Breast epithelium (tissue), 4 donors: Measurements from ENCODE around the gene NT5DC4. TPM values are rescaled to one million over a fixed set of nuclear protein-coding genes. Genes with fewer than 3 reads are reported as not detected.

ENCODE experiments used
- DNase-seq, 2 donors: peaks; one replicate each; pipeline ENCODE4 v3.0.0-alpha.2; 2019; ENCODE audit warnings: low spot score in 2 of 2
- H3K27ac ChIP-seq, 2 donors: fragments of 200-600 bp; sonication (generic) in 1 of 2; one replicate each; pipeline ENCODE4 v1.5.1; 2016 to 2019; ENCODE audit warnings: mild to moderate bottlenecking in 1 of 2
- H3K27me3 ChIP-seq, 2 donors: fragments of 200-600 bp; sonication (generic) in 1 of 2; one replicate each; pipeline versions ENCODE4 v1.5.1 to v1.6.0; 2017 to 2019; ENCODE audit warnings: control low read depth in 1 of 2, mild to moderate bottlenecking in 1 of 2
- H3K36me3 ChIP-seq: fragments of 200-600 bp; one replicate; pipeline ENCODE4 v1.5.1; 2019
- H3K4me1 ChIP-seq, 2 donors: fragments of 200-600 bp; sonication (generic); one replicate each; pipeline ENCODE4 v1.5.1; 2016 to 2019; ENCODE audit warnings: control low read depth in 1 of 2
- H3K4me3 ChIP-seq, 3 donors: fragments of 200-600 bp; sonication (generic); 1 replicate in 2 of 3; 2 replicates in 1 of 3; pipeline ENCODE4 v1.5.1; 2016 to 2019; ENCODE audit warnings: mild to moderate bottlenecking in 3 of 3, moderate library complexity in 2 of 3
- H3K9me3 ChIP-seq, 2 donors: fragments of 200-600 bp; sonication (generic) in 1 of 2; one replicate each; pipeline ENCODE4 v1.5.1; 2016 to 2019; ENCODE audit warnings: control low read depth in 1 of 2
- CTCF ChIP-seq, 3 donors: fragments of 450-650 bp; IDR thresholded peaks; one replicate each; pipeline ENCODE4 v1.5.1; 2016 to 2017; ENCODE audit warnings: antibody characterized with exemption in 3 of 3, mild to moderate bottlenecking in 3 of 3, moderate library complexity in 3 of 3
- POLR2A ChIP-seq: fragments of 450-650 bp; IDR thresholded peaks from one replicate; pipeline ENCODE4 v1.6.1; 2016; ENCODE audit warnings: antibody characterized with exemption, mild to moderate bottlenecking, moderate library complexity
- POLR2AphosphoS5 ChIP-seq, 3 donors: sonication (generic); formaldehyde crosslinking; IDR thresholded peaks; one replicate each; pipeline ENCODE4 v1.6.1; 2017; ENCODE audit warnings: antibody characterized with exemption in 3 of 3
- intact Hi-C: fragments of 100-400 bp; cut with DNase I; formaldehyde crosslinking; loops from one replicate; pipeline ENCODE4 v1.15.1; 2023; ENCODE audit warnings: low total_unique reads
- total RNA-seq, 3 donors: library from RNA; depleted of rRNA; stranded (reverse); fragments of >200 nt; gene quantifications; one replicate each; pipeline ENCODE4 v1.1.0, GENCODE V29; 2016

The NT5DC4 gene
- total RNA-seq, 3 donors from 2014 or later: not detected

- intact Hi-C loops: no loop called here
- DNase-seq: no peak
- TF ChIP-seq POLR2AphosphoS5 (IDR thresholded peaks at IDR 0.05): no peak
- TF ChIP-seq CTCF (IDR thresholded peaks at IDR 0.05): no peak
Measured at GRCh38 chr2:112773556-112773955, 52.7 kb downstream of the NT5DC4 start.

GRCh38 chr2:112774536-112775285 lies 53.9 kb downstream of the NT5DC4 start:
- DNase-seq: no peak
- TF ChIP-seq POLR2A (no peak), POLR2AphosphoS5 (IDR thresholded peaks at IDR 0.05) (no peak), CTCF (IDR thresholded peaks at IDR 0.05) (no peak)
- H3K4me1 ChIP-seq: no peaks in the 10 kb centered on the region
- H3K27ac ChIP-seq: no peak overlapping the region
- no peaks in the 10 kb centered on the region for H3K27me3 ChIP-seq
- intact Hi-C loops: no loop called here
- no peaks in the 10 kb centered on the region for H3K36me3 ChIP-seq
- H3K9me3 ChIP-seq: no peaks in the 10 kb centered on the region
- no peak overlapping the region for H3K4me3 ChIP-seq

More at GRCh38 chr2:112773556-112773955, 52.7 kb downstream of the NT5DC4 start:
- Histone ChIP-seq H3K36me3 (no peaks in the 10 kb centered on the region), H3K27ac (no peak overlapping the region), H3K4me3 (no peak overlapping the region), H3K27me3 (no peaks in the 10 kb centered on the region), H3K4me1 (no peaks in the 10 kb centered on the region), H3K9me3 (no peaks in the 10 kb centered on the region)

GRCh38 chr2:112776113-112776512 lies 55.3 kb downstream of the NT5DC4 start:
- no peak for TF ChIP-seq POLR2A
- no peak for TF ChIP-seq CTCF (IDR thresholded peaks at IDR 0.05)
- no peak for TF ChIP-seq POLR2AphosphoS5 (IDR thresholded peaks at IDR 0.05)
- H3K9me3 ChIP-seq: no peaks in the 10 kb centered on the region
- H3K4me3 ChIP-seq: no peak overlapping the region
- intact Hi-C loops: no loop called here
- H3K27me3 ChIP-seq: no peaks in the 10 kb centered on the region
- no peak for DNase-seq
- no peaks in the 10 kb centered on the region for H3K4me1 ChIP-seq
- no peak overlapping the region for H3K27ac ChIP-seq
- H3K36me3 ChIP-seq: no peaks in the 10 kb centered on the region

GRCh38 chr2:112777036-112777435 lies 56.2 kb downstream of the NT5DC4 start:
- Histone ChIP-seq H3K36me3 (no peaks in the 10 kb centered on the region), H3K9me3 (no peaks in the 10 kb centered on the region), H3K27ac (no peak overlapping the region), H3K27me3 (no peaks in the 10 kb centered on the region), H3K4me1 (no peaks in the 10 kb centered on the region), H3K4me3 (no peak overlapping the region)
- intact Hi-C loops: no loop called here
- no peak for DNase-seq
- no peak for TF ChIP-seq POLR2AphosphoS5 (IDR thresholded peaks at IDR 0.05)
- TF ChIP-seq CTCF (IDR thresholded peaks at IDR 0.05): no peak
- no peak for TF ChIP-seq POLR2A

- Histone ChIP-seq H3K4me3 (no peak overlapping the region), H3K27me3 (no peaks in the 10 kb centered on the region), H3K9me3 (no peaks in the 10 kb centered on the region), H3K36me3 (no peaks in the 10 kb centered on the region), H3K4me1 (no peaks in the 10 kb centered on the region), H3K27ac (no peak overlapping the region)
- intact Hi-C loops: no loop called here
- no peak for DNase-seq
- TF ChIP-seq POLR2AphosphoS5 (IDR thresholded peaks at IDR 0.05) (no peak), POLR2A (no peak), CTCF (IDR thresholded peaks at IDR 0.05) (no peak)
Measured at GRCh38 chr2:112779598-112779997, 58.8 kb downstream of the NT5DC4 start.
